ENCODE measurements around the gene TSG101. TPM values are rescaled to one million over a fixed set of nuclear protein-coding genes. Genes with fewer than 3 reads are reported as not detected.

Gene TSG101
- total and polyA plus RNA-seq, 2 donors: 46.2 to 58.6 TPM

GRCh38 chr11:18485913-18486528 is 40.7 kb downstream of the TSG101 start:
- Histone ChIP-seq H3K4me1 (ENCODE audit: insufficient read depth) (no peaks in the 10 kb centered on the region), H3K36me3 (ENCODE audit: insufficient read depth) (peaks cover 7% of the 10 kb centered on the region), H3K4me3 (ENCODE audit: low read depth, low read length) (no peak overlapping the region), H3K27ac (ENCODE audit: low read depth) (no peak overlapping the region)
- no peak for DNase-seq (ENCODE audit: extremely low spot score)
- WGBS: 95% methylated on average over 8 of the region's 8 CpGs

DNA sequence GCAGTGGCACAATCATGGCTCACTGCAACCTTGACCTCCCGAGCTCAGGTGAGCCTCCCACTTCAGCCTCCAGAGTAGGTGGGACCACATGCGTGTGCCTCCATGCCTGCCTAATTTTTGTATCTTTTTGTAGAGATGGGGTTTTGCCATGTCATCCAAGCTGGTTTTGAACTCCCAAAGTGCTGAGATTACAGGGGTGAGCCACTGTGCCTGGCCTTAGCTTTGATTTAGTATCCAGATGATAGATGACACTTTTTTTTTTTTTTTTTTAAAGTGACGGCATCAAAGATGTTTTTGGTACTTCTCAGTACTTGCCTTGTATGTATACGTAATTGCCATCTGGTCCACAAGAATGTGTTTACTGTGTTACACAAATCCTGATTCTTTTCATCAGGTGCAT is 47.7 kb downstream of the TSG101 start:
- Histone ChIP-seq H3K36me3 (ENCODE audit: insufficient read depth) (peaks cover 12% of the 10 kb centered on the region), H3K27ac (ENCODE audit: low read depth) (no peak overlapping the region), H3K4me1 (ENCODE audit: insufficient read depth) (no peaks in the 10 kb centered on the region), H3K4me3 (ENCODE audit: low read depth, low read length) (no peak overlapping the region)
- WGBS: 97% methylated on average over 4 of the region's 4 CpGs
- no peak for DNase-seq (ENCODE audit: extremely low spot score)

DNA sequence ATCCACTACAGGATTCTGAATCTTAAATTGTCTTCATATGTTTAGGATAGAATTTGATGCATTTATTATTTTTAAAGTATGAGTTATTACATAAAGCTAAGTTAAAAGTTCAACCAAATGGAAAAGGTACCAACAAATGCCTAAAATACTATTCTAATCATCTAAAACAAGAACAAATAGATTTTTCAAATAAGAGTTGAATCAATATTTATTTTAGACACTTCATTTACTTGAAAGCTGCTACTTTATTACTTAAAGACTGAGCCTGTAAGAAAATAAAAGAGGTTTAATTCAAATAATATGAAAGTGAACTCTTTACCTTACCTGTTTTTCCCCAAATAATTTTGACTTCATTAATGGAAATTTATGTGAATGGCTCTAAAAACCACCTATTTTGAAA is 54.2 kb downstream of the TSG101 start:
- Histone ChIP-seq H3K27ac (ENCODE audit: low read depth) (no peak overlapping the region), H3K36me3 (ENCODE audit: insufficient read depth) (no peaks in the 10 kb centered on the region), H3K4me3 (ENCODE audit: low read depth, low read length) (no peak overlapping the region), H3K4me1 (ENCODE audit: insufficient read depth) (no peaks in the 10 kb centered on the region)
- no peak for DNase-seq (ENCODE audit: extremely low spot score)

DNA sequence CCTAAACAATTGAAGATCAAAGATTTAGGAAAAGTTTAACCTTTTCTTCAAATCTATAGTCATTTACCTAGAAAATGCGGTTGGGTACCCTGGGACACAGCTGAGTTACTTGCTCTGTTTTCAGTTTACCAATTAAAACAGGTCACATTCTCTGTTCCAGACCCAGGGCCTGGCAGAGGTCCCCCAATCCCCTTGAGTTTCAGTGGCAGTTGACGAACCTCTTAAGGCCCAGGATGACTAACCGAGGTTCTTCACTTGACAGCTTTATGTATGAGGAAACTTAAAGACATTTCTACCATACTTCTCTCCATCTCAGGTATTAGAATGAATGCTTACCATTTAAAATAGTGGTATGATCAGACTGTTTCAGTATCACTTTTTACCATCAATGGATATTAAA is 54.7 kb downstream of the TSG101 start:
- Histone ChIP-seq H3K27ac (ENCODE audit: low read depth) (no peak overlapping the region), H3K4me1 (ENCODE audit: insufficient read depth) (no peaks in the 10 kb centered on the region), H3K36me3 (ENCODE audit: insufficient read depth) (no peaks in the 10 kb centered on the region), H3K4me3 (ENCODE audit: low read depth, low read length) (no peak overlapping the region)
- no peak for DNase-seq (ENCODE audit: extremely low spot score)
- WGBS: 91% methylated on average over 3 of the region's 3 CpGs

GRCh38 chr11:18468961-18469360 is 57.8 kb downstream of the TSG101 start:
- Histone ChIP-seq H3K4me1 (ENCODE audit: insufficient read depth) (no peaks in the 10 kb centered on the region), H3K27ac (ENCODE audit: low read depth) (no peak overlapping the region), H3K4me3 (ENCODE audit: low read depth, low read length) (no peak overlapping the region), H3K36me3 (ENCODE audit: insufficient read depth) (no peaks in the 10 kb centered on the region)
- no peak for DNase-seq (ENCODE audit: extremely low spot score)
- WGBS: 89% methylated on average over 7 of the region's 7 CpGs

DNA sequence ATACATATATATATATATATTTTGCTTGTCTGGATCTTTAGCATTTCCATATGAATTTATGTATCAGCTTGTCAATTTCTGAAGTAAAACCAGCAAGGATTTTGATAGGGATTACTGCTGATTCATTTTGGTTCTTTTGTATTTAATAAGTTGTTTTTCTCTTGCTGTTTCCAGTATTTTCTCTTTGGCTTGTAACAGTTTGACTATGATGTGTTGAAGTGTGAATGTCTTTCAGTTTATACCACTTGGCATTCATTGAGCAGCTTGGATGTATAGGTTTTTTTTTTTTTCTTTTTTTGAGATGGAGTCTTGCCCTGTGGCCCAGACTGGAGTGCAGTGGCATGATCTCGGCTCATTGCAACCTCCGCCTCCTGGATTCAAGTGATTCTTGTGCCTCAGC is 58.7 kb downstream of the TSG101 start:
- DNase-seq (ENCODE audit: extremely low spot score): no peak
- H3K4me1 ChIP-seq (ENCODE audit: insufficient read depth): no peaks in the 10 kb centered on the region
- no peaks in the 10 kb centered on the region for H3K36me3 ChIP-seq (ENCODE audit: insufficient read depth)
- WGBS: 97% methylated on average over 2 of the region's 2 CpGs
- no peak overlapping the region for H3K4me3 ChIP-seq (ENCODE audit: low read depth, low read length)
- no peak overlapping the region for H3K27ac ChIP-seq (ENCODE audit: low read depth)

- H3K27ac ChIP-seq (ENCODE audit: low read depth): no peak overlapping the region
- WGBS: 96% methylated on average over 2 of the region's 2 CpGs
- H3K4me1 ChIP-seq (ENCODE audit: insufficient read depth): no peaks in the 10 kb centered on the region
These were observed 60.3 kb downstream of the TSG101 start for GRCh38 chr11:18466402-18466801.

GRCh38 chr11:18463439-18463838 is 63.3 kb downstream of the TSG101 start:
- WGBS: 80% methylated on average over 1 of the region's 1 CpG
- H3K4me1 ChIP-seq (ENCODE audit: insufficient read depth): no peaks in the 10 kb centered on the region
- no peak overlapping the region for H3K27ac ChIP-seq (ENCODE audit: low read depth)
- no peaks in the 10 kb centered on the region for H3K36me3 ChIP-seq (ENCODE audit: insufficient read depth)
- no peak for DNase-seq (ENCODE audit: extremely low spot score)
- H3K4me3 ChIP-seq (ENCODE audit: low read depth, low read length): no peak overlapping the region

More at GRCh38 chr11:18466402-18466801, 60.3 kb downstream of the TSG101 start:
- no peak for DNase-seq (ENCODE audit: extremely low spot score)
- Histone ChIP-seq H3K36me3 (ENCODE audit: insufficient read depth) (no peaks in the 10 kb centered on the region), H3K4me3 (ENCODE audit: low read depth, low read length) (no peak overlapping the region)

DNA sequence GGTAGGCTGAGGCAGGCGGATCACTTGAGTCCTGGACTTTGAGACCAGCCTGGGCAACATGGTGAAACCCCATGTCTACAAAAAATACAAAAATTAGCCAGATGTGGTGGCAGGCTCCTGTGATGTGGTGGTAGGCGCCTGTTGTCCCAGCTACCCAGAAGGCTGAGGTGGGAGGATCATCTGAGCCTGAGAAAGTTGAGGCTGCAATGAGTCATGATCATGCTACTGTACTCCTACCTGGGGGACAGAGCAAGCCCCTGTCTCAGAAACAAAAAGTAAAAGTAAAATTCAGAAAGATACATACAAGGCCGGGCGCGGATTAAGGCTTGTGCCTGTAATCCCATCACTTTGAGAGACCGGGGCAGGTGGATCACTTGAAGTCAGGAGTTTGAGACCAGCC is 64.8 kb downstream of the TSG101 start:
- H3K36me3 ChIP-seq (ENCODE audit: insufficient read depth): no peaks in the 10 kb centered on the region
- no peak overlapping the region for H3K27ac ChIP-seq (ENCODE audit: low read depth)
- DNase-seq (ENCODE audit: extremely low spot score): no peak
- no peak overlapping the region for H3K4me3 ChIP-seq (ENCODE audit: low read depth, low read length)
- 98% methylated on average over 6 of the region's 6 CpGs for WGBS
- H3K4me1 ChIP-seq (ENCODE audit: insufficient read depth): no peaks in the 10 kb centered on the region

DNA sequence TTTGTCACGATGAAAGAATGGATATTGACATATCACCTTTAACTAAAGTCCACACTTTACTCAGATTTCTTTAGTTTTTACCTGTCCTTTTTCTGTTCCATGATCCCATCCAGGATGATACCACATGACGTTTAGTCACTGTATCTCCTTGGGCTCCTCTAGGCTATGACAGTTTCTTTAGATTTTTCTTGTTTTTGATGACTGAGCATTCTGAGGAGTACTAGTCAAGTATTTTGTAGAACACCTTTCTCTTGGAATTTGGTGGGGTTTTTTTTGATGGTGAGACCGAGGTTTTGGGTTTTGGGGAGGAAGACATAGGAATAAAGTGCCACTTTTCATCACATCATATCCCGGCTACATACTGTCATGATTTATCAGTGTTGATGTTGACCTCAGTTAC is 67.1 kb downstream of the TSG101 start:
- DNase-seq (ENCODE audit: extremely low spot score): no peak

DNA sequence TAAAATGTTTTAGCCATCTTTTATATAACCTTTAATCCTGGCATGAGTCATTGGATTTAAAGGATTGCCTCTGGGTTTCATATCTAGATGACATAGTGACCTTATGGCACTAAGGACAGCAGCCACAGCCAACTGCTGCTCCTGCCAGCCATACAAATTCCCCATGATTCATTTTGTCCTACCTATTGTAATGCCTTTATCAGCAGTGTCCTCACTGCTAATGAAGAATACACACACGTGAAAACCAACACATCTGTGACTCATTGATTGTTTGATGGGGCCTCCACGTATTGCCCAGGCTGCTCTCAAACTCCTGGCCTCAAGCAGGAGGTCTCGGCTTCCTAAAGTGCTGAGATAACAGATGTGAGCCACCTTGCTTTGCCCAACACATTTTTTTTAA is 69.3 kb downstream of the TSG101 start:
- Histone ChIP-seq H3K27ac (ENCODE audit: low read depth) (no peak overlapping the region), H3K36me3 (ENCODE audit: insufficient read depth) (no peaks in the 10 kb centered on the region), H3K4me3 (ENCODE audit: low read depth, low read length) (no peak overlapping the region), H3K4me1 (ENCODE audit: insufficient read depth) (no peaks in the 10 kb centered on the region)
- 24% methylated on average over 3 of the region's 3 CpGs for WGBS
- no peak for DNase-seq (ENCODE audit: extremely low spot score)

More for the DNA sequence above, 67.1 kb downstream of the TSG101 start:
- no peaks in the 10 kb centered on the region for H3K4me1 ChIP-seq (ENCODE audit: insufficient read depth)
- 87% methylated on average over 4 of the region's 4 CpGs for WGBS
- no peak overlapping the region for H3K27ac ChIP-seq (ENCODE audit: low read depth)
- no peaks in the 10 kb centered on the region for H3K36me3 ChIP-seq (ENCODE audit: insufficient read depth)
- no peak overlapping the region for H3K4me3 ChIP-seq (ENCODE audit: low read depth, low read length)

DNA sequence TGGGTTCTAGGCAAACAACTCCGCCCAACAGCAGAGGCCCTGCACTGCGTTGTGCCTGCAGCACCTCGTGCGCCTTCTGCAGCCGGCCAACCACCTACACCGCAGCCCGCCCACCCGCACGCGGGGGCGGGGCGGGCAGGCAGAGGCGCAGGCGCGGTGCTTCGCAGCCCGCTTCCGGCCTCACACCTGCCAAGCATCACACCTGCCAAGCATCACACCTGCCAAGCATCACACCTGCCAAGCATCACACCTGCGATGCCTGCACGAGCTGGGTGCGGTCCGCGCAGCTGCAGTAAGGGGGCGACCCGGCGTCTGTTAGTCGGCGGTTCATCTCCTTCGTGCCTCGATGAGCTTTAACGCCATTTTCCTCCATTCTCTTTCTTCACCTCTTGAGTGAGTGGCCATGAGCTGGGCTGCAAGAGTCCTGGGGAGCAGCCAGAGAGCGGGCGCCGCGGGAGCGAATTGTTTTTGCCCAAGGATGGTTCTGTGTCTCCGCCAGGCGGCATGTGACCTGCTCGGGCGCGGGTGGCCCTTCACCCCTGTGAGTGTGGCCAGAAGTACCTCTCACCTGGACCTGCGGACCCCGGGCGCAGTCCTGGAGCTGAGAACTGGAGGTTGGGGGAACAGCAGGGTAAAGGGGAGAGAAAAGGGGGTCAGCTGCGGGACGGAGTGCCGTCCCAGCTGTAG is 70.9 kb downstream of the TSG101 start, which contains the start of gene LDHAL6A:
TSS of gene LDHAL6A (plus strand) at position 171 of the 687 bp plus-strand sequence. CDS start 825 bp downstream, outside the sequence.
- no peak for DNase-seq (ENCODE audit: extremely low spot score)
- no peak within 1 kb of the TSS for H3K27ac ChIP-seq (ENCODE audit: low read depth)
- 35% methylated on average over 47 of the region's 47 CpGs for WGBS
- no peaks in the 10 kb centered on the region for H3K4me1 ChIP-seq (ENCODE audit: insufficient read depth)
- H3K36me3 ChIP-seq (ENCODE audit: insufficient read depth): no peaks in the 10 kb centered on the region
- no peak within 1 kb of the TSS for H3K4me3 ChIP-seq (ENCODE audit: low read depth, low read length)

DNA sequence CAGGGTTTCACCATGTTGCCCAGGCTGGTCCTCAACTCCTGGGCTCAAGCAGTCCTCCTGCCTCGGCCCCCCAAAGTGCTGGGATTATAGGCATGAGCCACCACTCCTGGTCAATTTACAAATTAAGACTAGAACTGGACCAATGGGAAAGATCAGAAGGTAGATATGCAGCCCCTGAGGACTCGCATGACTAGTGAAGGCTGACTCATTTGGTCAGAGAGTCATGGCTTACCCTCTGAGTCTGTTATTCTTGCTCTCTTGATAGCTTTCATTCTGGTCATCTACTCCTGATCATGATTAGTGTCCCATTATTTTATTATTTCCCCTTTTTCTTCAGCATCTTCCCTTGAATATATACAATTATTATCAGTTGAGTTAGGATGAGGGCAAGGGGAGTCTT is 73.8 kb downstream of the TSG101 start:
- WGBS: 61% methylated on average over 2 of the region's 2 CpGs
- H3K4me3 ChIP-seq (ENCODE audit: low read depth, low read length): no peak overlapping the region
- H3K4me1 ChIP-seq (ENCODE audit: insufficient read depth): no peaks in the 10 kb centered on the region
- no peak for DNase-seq (ENCODE audit: extremely low spot score)
- H3K27ac ChIP-seq (ENCODE audit: low read depth): no peak overlapping the region
- no peaks in the 10 kb centered on the region for H3K36me3 ChIP-seq (ENCODE audit: insufficient read depth)

DNA sequence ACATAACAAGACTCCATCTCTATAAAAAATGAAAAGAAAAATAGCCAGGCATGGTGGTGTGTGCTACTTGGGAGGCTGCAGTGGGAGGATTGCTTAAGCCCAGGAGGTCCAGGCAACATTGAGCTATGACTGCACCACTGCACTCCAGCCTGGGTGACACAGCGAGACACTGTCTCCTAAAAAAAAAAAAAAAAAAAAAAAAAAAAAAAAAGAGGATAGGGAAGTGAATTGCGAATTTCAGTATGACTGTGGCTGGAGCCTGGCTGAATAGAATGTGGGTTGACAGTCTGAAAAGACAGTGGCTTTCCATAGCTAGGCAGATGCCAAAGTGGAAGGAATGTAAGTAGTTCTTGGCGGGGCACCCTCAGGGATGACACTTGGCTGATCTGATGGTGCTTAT is 77.5 kb downstream of the TSG101 start:
- no peak for DNase-seq (ENCODE audit: extremely low spot score)
- no peaks in the 10 kb centered on the region for H3K4me1 ChIP-seq (ENCODE audit: insufficient read depth)
- H3K27ac ChIP-seq (ENCODE audit: low read depth): no peak overlapping the region
- WGBS: 88% methylated on average over 3 of the region's 3 CpGs
- no peak overlapping the region for H3K4me3 ChIP-seq (ENCODE audit: low read depth, low read length)
- H3K36me3 ChIP-seq (ENCODE audit: insufficient read depth): no peaks in the 10 kb centered on the region
